ENCODE data around the gene SMPDL3B. TPM values are rescaled to one million over a fixed set of nuclear protein-coding genes. Genes with fewer than 3 reads are reported as not detected.

Gene SMPDL3B
- total and polyA plus RNA-seq, 2 of the 13 experiments (the other 11 are each of a cell fraction or from before 2014, with no cell fraction given), result 0.29 to 1.3 TPM

DNA sequence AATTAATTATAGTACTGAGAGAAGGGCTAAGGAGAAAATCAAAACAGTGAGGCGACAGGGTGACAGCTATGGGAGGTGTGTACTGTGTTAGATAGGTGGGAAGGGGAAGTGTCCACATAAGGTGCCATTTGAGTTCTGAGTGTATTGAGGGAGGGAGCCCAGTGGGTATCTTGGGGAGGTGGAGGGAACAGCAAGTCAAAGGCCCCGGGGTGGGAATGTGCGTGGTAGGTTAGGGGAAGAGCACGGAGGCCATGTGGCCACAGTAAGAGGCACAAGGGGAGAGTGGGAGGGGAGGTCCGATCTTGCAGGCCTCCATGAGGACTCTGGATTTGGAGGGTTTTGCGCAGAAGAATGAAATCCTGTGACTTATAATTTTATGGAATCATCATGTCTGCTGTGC, 22.0 kb downstream of the SMPDL3B start:
- FAIRE-seq, result no peak
- TF ChIP-seq HNF1B (CRISPR knock-in tag; IDR thresholded peaks at IDR 0.05) (no peak), NFYC (CRISPR knock-in tag; IDR thresholded peaks at IDR 0.05) (no peak), SIN3B (IDR thresholded peaks at IDR 0.05; ENCODE audit: low read length) (no peak), ELF4 (CRISPR knock-in tag; IDR thresholded peaks at IDR 0.05; ENCODE audit: borderline replicate concordance) (no peak), NCOA5 (CRISPR knock-in tag; IDR thresholded peaks at IDR 0.05) (no peak), SPEN (CRISPR knock-in tag; IDR thresholded peaks at IDR 0.05; ENCODE audit: low read depth) (no peak), ATF2 (CRISPR knock-in tag; IDR thresholded peaks at IDR 0.05) (no peak), ZSCAN30 (CRISPR knock-in tag; IDR thresholded peaks at IDR 0.05) (no peak), SRF (IDR thresholded peaks at IDR 0.05; ENCODE audit: low read depth, low read length) (no peak), SP140L (CRISPR knock-in tag; IDR thresholded peaks at IDR 0.05; ENCODE audit: borderline replicate concordance) (no peak), HNRNPK (IDR thresholded peaks at IDR 0.05; ENCODE audit: low read depth, low read length, poor library complexity, severe bottlenecking) (no peak), KMT2B (CRISPR knock-in tag; IDR thresholded peaks at IDR 0.05) (no peak), KDM4B (CRISPR knock-in tag; IDR thresholded peaks at IDR 0.05) (no peak), KAT7 (CRISPR knock-in tag; IDR thresholded peaks at IDR 0.05; ENCODE audit: borderline replicate concordance) (no peak), MLX (CRISPR knock-in tag; IDR thresholded peaks at IDR 0.05) (no peak)
- TF ChIP-seq, protein P1, sequence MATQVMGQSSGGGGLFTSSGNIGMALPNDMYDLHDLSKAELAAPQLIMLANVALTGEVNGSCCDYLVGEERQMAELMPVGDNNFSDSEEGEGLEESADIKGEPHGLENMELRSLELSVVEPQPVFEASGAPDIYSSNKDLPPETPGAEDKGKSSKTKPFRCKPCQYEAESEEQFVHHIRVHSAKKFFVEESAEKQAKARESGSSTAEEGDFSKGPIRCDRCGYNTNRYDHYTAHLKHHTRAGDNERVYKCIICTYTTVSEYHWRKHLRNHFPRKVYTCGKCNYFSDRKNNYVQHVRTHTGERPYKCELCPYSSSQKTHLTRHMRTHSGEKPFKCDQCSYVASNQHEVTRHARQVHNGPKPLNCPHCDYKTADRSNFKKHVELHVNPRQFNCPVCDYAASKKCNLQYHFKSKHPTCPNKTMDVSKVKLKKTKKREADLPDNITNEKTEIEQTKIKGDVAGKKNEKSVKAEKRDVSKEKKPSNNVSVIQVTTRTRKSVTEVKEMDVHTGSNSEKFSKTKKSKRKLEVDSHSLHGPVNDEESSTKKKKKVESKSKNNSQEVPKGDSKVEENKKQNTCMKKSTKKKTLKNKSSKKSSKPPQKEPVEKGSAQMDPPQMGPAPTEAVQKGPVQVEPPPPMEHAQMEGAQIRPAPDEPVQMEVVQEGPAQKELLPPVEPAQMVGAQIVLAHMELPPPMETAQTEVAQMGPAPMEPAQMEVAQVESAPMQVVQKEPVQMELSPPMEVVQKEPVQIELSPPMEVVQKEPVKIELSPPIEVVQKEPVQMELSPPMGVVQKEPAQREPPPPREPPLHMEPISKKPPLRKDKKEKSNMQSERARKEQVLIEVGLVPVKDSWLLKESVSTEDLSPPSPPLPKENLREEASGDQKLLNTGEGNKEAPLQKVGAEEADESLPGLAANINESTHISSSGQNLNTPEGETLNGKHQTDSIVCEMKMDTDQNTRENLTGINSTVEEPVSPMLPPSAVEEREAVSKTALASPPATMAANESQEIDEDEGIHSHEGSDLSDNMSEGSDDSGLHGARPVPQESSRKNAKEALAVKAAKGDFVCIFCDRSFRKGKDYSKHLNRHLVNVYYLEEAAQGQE (IDR thresholded peaks at IDR 0.05; ENCODE audit: borderline replicate concordance in 1 of 2, low read depth in 1 of 2, low read length in 2 of 2), result no peak
- TF ChIP-seq, protein P2, sequence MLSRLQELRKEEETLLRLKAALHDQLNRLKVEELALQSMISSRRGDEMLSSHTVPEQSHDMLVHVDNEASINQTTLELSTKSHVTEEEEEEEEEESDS (CRISPR knock-in tag; IDR thresholded peaks at IDR 0.05; ENCODE audit: borderline replicate concordance), result no peak

More for the DNA sequence above, 22.0 kb downstream of the SMPDL3B start:
- H3K79me2 ChIP-seq (ENCODE audit: insufficient read depth, low read length), result no peaks in the 10 kb centered on the region
- H3K4me2 ChIP-seq (ENCODE audit: low read depth, low read length), result no peak overlapping the region
- CTCF ChIA-PET (ENCODE audit: low intra/inter-chr PET ratio, low total read pairs), result no interaction called here
- no peaks in the 10 kb centered on the region for H3K9me3 ChIP-seq (ENCODE audit: low read length)
- no peak overlapping the region for H3K4me3 ChIP-seq (replicated peaks in 1 of 3; ENCODE audit: insufficient read depth in 1 of 3, low read depth in 2 of 3, low read length in 3 of 3)
- H2AFZ ChIP-seq (ENCODE audit: low read length), result no peak overlapping the region
- no peaks in the 10 kb centered on the region for H4K20me1 ChIP-seq (ENCODE audit: insufficient read depth, low read length)
- no peak overlapping the region for H3K9ac ChIP-seq (ENCODE audit: insufficient read depth, low read depth, low read length)
- POLR2A ChIA-PET, result no interaction called here
- H3K4me1 ChIP-seq (ENCODE audit: insufficient read depth, low read length), result peaks cover 33% of the 10 kb centered on the region
- H3K36me3 ChIP-seq (replicated peaks in 1 of 2; ENCODE audit: control insufficient read depth in 1 of 2, insufficient read depth in 2 of 2, low read length in 2 of 2), result no peaks in the 10 kb centered on the region
- intact Hi-C loops (cut with micrococcal nuclease; ENCODE audit: unreplicated experiment), result no loop called here
- no peaks in the 10 kb centered on the region; a peak in 1 of 5 replicates for H3K27me3 ChIP-seq (ENCODE audit: control insufficient read depth in 1 of 2, insufficient read depth in 2 of 2, low read length in 2 of 2)
- 81% methylated on average over 6 of the region's 6 CpGs for WGBS (ENCODE audit: low lambda C conversion rate)
- no peak for ATAC-seq
- in situ Hi-C loops (cut with HindIII; ENCODE audit: extremely low pct_ligation_motif_present, low pct_unique_long_range_greater_than_20kb), result no loop called here
- no peak overlapping the region for H3K27ac ChIP-seq (ENCODE audit: extremely low read length, insufficient read depth, low read length)
- no TSS peak for BruUV-seq (replicated peaks)
- no peak for DNase-seq (ENCODE audit: low spot score)
